Measurements from ENCODE around the gene TMEM247.

Gene TMEM247

DNA sequence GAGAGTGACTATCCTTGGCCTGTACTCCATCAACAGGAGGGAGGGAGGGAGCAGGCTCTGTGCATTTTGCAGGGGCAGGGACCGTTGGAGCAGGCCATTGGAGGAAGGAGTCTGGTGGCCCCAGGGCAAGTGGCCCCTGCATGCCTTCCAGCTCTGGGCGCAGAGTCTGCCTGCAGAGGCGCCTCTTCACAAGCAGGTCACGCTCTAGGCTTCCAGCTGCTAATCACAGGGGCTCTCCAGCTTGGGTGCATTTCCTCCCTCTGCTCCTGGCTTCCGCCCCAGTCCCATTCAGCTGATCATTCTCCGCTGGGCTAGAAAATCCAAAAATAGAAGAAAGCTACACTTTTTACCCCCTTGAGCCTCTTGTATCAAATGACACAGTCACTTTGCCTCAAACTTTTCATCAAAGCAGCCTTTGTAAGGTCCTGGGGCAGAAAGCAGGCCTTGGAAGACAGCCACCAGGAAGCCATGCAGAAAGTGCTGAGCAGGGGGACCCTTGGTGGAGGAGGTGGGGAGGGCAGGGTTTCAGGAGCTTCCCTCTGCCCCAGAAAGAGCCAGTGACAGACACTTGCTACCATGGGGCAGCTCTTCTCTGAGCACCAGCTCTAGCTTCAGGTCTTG lies 11.3 kb downstream of the TMEM247 start:
- no peak for DNase-seq

- no peak for DNase-seq
Measured at GRCh38 chr2:46492301-46492700, 12.9 kb downstream of the TMEM247 start.

GRCh38 chr2:46493241-46493970 lies 14.0 kb downstream of the TMEM247 start:
- DNase-seq = no peak

DNA sequence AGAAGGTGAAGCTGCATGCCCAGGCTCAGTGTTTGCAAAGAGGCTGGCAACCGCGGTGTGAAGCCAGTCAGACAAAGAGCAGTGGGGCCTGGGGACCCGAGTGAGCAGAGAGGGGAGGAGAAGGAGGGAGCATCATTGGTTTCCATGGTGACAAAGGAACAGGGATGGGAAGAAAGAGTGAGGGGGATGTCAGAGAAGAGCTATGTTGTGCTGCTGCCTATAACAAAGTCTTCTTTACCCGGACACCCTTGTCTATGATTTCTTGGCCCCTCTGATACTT lies 14.5 kb downstream of the TMEM247 start:
- DNase-seq = no peak

GRCh38 chr2:46494596-46494995 lies 15.2 kb downstream of the TMEM247 start:
- no peak for DNase-seq

GRCh38 chr2:46495231-46496030 lies 16.1 kb downstream of the TMEM247 start:
- no peak for DNase-seq

GRCh38 chr2:46497766-46498165 lies 18.4 kb downstream of the TMEM247 start:
- no peak for DNase-seq

DNA sequence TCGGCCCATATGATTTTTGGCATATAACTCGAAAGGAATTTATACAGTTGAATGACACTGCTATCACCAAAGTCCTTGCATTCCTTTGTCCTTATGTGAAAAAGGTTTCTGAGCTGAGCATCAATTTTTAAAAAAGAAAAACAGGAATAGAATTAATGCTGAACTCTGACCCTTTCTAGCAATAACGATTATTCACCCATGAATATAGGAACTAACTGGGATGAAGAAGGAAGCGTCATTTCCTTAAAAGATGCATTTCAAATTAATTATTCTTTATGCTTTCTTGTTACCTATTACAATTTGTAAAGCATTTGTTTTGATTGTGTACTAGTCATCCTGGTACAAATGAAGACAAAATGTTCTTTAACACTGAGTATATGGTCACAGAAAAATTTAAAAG lies 19.3 kb downstream of the TMEM247 start:
- no peak for DNase-seq

GRCh38 chr2:46499392-46499785 lies 20.0 kb downstream of the TMEM247 start:
- no peak for DNase-seq

DNA sequence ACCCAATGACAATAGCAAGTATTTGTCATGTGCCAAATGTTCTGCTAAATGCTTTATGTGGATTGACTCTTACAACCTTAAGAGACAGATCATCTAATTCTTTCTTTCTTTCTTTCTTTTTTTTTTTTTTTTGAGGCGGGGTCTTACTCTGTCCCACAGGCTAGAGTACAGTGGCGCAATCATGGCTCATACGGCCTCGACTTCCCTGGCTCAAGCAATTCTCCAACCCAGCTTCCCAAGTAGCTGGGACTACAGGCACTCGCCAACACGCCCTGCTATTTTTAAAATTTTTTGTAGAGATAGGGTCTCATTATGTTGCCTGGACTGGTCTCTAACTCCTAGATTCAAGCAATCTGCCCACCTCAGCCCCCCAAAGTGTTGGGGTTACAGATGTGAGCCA lies 21.4 kb downstream of the TMEM247 start:
- no peak for DNase-seq

GRCh38 chr2:46502291-46502885 lies 23.0 kb downstream of the TMEM247 start:
- no peak for DNase-seq

DNA sequence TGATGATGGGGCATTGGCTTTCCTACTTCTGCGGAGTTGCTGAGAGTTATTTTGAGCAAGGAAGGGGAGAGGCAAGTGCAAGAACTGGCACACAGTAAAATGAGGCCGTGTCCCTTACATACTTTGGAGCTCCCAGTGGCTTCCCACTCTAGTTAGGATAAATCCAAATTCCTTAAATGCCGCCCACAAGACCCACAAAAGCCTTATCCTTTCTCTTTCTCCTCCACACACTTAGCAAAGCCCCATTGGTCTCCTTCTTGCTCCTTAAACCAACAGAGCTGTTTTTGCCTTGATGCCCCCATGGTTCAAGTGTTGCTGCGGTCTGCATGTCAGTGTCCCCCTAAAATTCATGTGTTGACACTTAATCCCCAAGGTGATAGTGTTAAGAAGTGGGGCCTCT lies 24.3 kb downstream of the TMEM247 start:
- no peak for DNase-seq

- DNase-seq = no peak
Measured at GRCh38 chr2:46504221-46504620, 24.9 kb downstream of the TMEM247 start.

DNA sequence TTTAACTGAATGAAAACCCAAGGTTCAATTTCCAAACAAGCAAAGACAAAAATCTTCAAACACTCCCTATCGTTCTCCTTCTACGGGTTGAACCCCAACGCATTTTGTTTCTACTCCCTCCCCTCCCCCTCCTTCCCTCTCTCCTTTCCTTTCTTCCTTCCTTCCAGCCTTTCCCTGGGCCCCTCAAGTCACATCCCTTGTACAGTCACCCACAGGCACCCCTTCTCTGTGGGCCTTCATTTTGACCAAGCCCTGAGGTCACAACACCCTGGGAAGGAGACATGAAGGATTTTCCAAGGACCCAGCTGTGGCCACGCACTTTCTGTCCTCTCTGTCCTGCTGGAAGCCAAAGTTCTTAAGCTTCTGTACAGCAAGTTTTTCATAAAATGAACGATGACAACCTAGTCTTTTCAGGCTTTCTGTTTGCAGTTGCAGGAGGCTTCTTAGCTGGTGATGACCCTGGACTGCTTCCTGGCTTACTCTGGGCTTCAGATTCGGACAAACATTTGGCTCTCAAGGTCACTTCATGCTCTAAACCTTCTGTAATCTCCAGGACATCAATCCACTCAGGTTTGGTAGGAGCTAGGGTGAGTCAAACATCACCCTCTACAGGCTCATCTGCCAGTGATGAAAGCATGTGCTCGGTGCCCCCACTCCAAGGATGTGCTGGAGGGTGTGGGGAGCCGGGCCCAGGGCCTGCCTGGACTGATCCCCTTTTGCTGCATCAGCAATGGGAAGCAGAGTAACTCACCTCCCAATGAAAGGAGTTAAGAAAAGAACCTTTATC lies 25.5 kb downstream of the TMEM247 start:
- DNase-seq = no peak

GRCh38 chr2:46505472-46505783 lies 26.1 kb downstream of the TMEM247 start:
- no peak for DNase-seq

GRCh38 chr2:46506131-46506706 lies 26.9 kb downstream of the TMEM247 start:
- DNase-seq = no peak

DNA sequence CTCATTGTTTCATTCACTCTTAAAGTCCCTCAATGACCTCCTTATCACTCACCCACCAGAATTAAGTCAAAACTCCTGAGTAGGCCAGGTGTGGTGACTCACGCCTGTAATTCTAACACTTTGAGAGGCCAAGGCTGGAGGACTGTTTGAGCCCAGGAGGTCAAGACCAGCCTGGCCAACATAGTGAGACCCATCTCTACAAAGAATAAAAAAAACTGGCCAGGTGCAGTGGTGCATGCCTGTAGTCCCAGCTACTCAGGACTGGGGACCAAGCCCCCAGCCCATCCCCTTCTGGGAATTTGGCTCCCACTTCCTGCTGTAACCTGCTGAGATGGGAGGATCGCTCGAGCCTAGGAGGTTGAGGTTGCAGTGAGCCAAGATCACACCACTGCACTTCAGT lies 28.9 kb downstream of the TMEM247 start:
- no peak for DNase-seq

DNA sequence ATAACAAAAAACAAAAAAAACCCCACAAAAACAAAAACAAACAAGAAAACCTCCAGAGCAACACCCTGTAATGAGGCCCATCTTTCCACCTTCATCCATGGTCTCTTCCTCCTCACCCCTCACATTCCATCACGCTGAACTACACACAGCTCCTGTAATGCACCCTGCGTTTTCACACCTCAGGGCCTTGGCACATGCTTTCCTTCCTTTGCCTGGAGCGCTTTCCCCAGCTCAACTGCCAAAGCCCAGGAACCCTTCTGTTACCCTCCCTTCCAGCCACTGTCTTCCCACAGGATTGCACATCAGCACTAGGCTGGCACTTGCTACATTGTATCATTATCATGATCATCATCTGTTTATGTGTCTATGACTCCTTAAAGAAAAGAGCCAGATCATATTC lies 29.4 kb downstream of the TMEM247 start:
- DNase-seq = no peak

DNA sequence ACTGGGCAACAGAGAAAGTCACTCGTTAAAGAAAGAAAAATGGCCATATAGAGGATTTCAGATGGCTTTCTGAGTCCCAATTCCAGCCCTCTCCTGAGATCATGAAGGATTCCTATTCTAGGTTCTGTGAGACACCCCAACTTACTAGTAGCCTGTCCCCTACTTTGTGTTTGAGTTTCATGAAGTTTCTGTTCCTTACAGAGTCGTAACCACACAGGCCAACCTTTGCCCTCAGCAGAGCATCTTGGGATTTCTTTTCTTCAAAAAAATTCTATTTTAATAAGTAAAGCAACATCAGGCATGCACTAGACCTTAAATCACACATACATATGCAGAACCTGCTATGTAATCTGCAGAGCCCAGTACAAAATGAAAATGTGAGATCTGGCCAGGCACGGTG lies 30.4 kb downstream of the TMEM247 start:
- DNase-seq = no peak

GRCh38 chr2:46510598-46511177 lies 31.3 kb downstream of the TMEM247 start:
- no peak for DNase-seq

DNA sequence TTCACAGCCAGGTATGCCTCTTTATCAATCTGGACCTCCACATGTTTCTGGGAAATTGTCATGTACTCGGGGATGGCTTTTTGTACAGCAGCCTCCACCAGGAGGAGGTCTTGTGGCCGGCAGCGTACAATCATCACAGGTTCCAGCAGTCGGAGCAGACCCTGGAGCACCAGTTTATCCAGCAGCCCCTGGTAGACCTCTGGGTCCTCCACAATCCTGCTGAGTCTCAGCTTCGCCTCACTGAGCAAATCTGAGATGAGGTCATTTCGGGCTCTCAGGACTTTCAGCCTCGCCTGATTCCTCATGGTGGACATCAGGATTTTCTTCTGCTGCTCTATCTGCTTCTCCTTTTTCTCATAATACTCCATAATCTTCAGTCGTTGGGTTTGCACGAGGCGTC lies 32.8 kb downstream of the TMEM247 start:
- DNase-seq = no peak

- no peak for DNase-seq
Measured at GRCh38 chr2:46514738-46515137, 35.4 kb downstream of the TMEM247 start.

DNA sequence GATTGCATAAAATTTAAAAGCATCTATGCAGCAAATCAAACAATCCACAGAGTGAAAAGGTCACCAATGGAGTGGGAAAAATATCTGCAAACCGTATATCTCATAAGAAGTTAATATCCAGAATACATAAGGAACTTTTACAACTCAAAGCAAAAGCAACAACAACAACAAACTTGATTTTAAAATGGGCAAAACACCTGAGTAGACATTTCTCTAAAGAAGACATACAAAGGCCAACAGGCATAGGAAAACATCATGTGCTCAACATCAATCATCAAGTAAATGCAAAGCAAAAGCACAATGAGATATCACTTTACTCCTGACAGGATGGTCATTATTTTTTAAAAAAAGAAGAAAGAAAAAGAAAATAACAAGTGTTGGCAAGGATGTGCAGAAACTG lies 38.1 kb downstream of the TMEM247 start:
- DNase-seq = no peak

Data from activated T-cell treated with anti-CD3 and anti-CD28 coated beads, Interleukin-2, amount 50 U/mL, for 1 hour (primary cell).